Measurements from ENCODE around the gene TOLLIP.
A peak's percentile ranks its signal among the peaks of the same experiment; 100 is the strongest.
"Not testable (repeated sequence)": the region's sequence is repeated elsewhere in the genome, so short reads cannot be mapped to it uniquely, and the experiment has no call there.

The TOLLIP gene

GRCh38 chr11:1309498-1310317, at the start of gene TOLLIP:
TOLLIP (minus strand) TSS chr11:1309632; CDS start chr11:1309498, 134 bp downstream.
- DNase-seq, result peak; percentile 98

GRCh38 chr11:1358931-1359330, 49.5 kb upstream of the TOLLIP start:
- DNase-seq, result not testable (repeated sequence)

GRCh38 chr11:1358286-1358685, 48.9 kb upstream of the TOLLIP start:
- DNase-seq, result no peak

- no peak for DNase-seq
Observed at GRCh38 chr11:1356478-1356960, 47.1 kb upstream of the TOLLIP start.

- DNase-seq, result no peak
Observed at GRCh38 chr11:1356007-1356435, 46.6 kb upstream of the TOLLIP start.

GRCh38 chr11:1354125-1354938, 44.9 kb upstream of the TOLLIP start:
- no peak for DNase-seq

GRCh38 chr11:1353383-1354124, 44.1 kb upstream of the TOLLIP start:
- DNase-seq, result no peak

- DNase-seq, result no peak
Observed at GRCh38 chr11:1352696-1353382, 43.4 kb upstream of the TOLLIP start.

- no peak for DNase-seq
Observed at GRCh38 chr11:1351278-1351937, 42.0 kb upstream of the TOLLIP start.

- DNase-seq, result no peak
Observed at GRCh38 chr11:1350086-1350725, 40.8 kb upstream of the TOLLIP start.

GRCh38 chr11:1349327-1350041, 40.1 kb upstream of the TOLLIP start:
- DNase-seq, result no peak

- no peak for DNase-seq
Observed at GRCh38 chr11:1348796-1349326, 39.4 kb upstream of the TOLLIP start.

- DNase-seq, result no peak
Observed at GRCh38 chr11:1348146-1348795, 38.8 kb upstream of the TOLLIP start.

- not testable (repeated sequence) for DNase-seq
Observed at GRCh38 chr11:1347411-1347999, 38.1 kb upstream of the TOLLIP start.

- DNase-seq, result no peak
Observed at GRCh38 chr11:1346669-1347390, 37.4 kb upstream of the TOLLIP start.

GRCh38 chr11:1345737-1346513, 36.5 kb upstream of the TOLLIP start:
- no peak for DNase-seq

- no peak for DNase-seq
Observed at GRCh38 chr11:1344056-1344635, 34.7 kb upstream of the TOLLIP start.

All from CD4-positive, alpha-beta T cell treated with Interleukin-21 for 1 hour (primary cell).